ENCODE data around the gene MAST4. TPM values are rescaled to one million over a fixed set of nuclear protein-coding genes. Genes with fewer than 3 reads are reported as not detected.

Gene MAST4
- polyA plus RNA-seq, 1 experiment: 11.6 TPM

DNA sequence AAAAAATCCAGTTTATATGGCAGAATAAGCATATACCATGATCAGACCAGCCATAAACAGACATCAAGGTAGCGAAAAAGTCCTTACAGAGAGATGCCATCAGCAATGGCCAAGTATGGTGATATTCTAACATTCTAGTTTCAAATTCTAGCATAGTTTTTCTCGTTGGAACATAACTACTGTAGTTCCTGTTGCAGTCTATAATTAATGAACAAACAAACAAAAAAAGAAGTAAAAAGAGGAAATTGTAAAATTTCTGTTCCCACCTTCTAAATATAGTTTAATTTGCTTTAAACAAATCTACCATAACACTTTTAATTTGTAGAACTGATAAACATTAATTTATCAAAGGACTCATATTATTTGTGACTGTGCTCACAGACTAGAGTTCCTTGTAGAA, 610.3 kb downstream of the MAST4 start:
- Histone ChIP-seq H3K4me3 (ENCODE audit: low read depth, low read length) (no peak overlapping the region), H3K27ac (ENCODE audit: low read depth, low read length) (no peak overlapping the region), H3K27me3 (ENCODE audit: control insufficient read depth, insufficient read depth, low read length) (peaks cover 2% of the 10 kb centered on the region), H3K9me3 (ENCODE audit: control insufficient read depth, insufficient read depth, low read length) (no peaks in the 10 kb centered on the region)
- ChIA-PET POLR2A (no interaction called here), CTCF (interaction anchor here (0.6 to 8.2 kb wide), 8 partner anchors 10 to 900 kb away, joined by 3 to 73 read pairs (median 22); partner anchors contain the start of gene CD180)
- TF ChIP-seq, protein P1, sequence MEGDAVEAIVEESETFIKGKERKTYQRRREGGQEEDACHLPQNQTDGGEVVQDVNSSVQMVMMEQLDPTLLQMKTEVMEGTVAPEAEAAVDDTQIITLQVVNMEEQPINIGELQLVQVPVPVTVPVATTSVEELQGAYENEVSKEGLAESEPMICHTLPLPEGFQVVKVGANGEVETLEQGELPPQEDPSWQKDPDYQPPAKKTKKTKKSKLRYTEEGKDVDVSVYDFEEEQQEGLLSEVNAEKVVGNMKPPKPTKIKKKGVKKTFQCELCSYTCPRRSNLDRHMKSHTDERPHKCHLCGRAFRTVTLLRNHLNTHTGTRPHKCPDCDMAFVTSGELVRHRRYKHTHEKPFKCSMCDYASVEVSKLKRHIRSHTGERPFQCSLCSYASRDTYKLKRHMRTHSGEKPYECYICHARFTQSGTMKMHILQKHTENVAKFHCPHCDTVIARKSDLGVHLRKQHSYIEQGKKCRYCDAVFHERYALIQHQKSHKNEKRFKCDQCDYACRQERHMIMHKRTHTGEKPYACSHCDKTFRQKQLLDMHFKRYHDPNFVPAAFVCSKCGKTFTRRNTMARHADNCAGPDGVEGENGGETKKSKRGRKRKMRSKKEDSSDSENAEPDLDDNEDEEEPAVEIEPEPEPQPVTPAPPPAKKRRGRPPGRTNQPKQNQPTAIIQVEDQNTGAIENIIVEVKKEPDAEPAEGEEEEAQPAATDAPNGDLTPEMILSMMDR (IDR thresholded peaks at IDR 0.05; ENCODE audit: low read depth, low read length): no peak
- no peak for DNase-seq (ENCODE audit: low read depth, low spot score)

DNA sequence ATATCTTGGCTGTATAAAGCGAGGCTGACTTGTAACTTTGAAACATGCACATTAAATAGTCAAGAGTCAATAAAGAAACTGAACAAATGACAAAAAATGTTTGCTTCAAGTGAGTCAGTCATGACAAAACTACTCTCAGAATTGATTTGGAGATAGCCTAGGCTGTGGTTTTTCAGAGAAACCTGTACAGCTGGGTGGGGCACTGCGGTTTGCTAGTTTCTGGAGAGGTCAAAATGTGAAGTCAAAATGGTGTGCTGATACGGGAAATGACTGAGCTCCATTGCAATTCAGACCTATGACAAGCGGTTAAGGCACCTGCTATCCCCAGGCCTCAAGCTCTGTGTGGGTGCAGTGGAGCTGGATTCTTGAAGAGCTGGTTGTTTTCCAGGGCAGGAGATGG, 610.7 kb downstream of the MAST4 start:
- H3K4me3 ChIP-seq (ENCODE audit: low read depth, low read length): no peak overlapping the region
- ChIA-PET POLR2A (no interaction called here), CTCF (interaction anchor here (0.6 to 8.2 kb wide), 8 partner anchors 10 to 900 kb away, joined by 3 to 73 read pairs (median 22); partner anchors contain the start of gene CD180)
- peaks cover 2% of the 10 kb centered on the region for H3K27me3 ChIP-seq (ENCODE audit: control insufficient read depth, insufficient read depth, low read length)
- no peaks in the 10 kb centered on the region for H3K9me3 ChIP-seq (ENCODE audit: control insufficient read depth, insufficient read depth, low read length)
- TF ChIP-seq, protein P1 (IDR thresholded peaks at IDR 0.05; ENCODE audit: low read depth, low read length): no peak
- no peak overlapping the region for H3K27ac ChIP-seq (ENCODE audit: low read depth, low read length)
- no peak for DNase-seq (ENCODE audit: low read depth, low spot score)

DNA sequence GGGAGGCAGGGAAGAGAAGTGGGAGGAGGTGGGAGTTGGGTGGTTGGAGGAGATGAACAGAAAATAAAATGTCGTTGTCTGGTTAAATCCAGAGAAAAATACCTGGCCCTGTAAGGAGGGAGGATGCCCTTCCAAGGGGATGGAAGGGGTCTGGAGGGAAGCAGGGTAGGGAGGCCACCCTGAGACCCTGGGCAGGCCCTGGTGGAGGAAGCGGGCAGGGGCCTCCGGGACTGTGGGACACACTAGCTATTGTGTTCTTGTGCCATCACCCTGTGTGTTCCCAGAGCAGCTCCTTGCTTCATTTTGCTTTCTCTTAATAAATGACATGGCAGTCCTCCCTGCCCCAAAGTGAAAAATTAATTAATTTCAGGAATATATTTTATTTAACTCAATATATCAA, 612.2 kb downstream of the MAST4 start:
- Histone ChIP-seq H3K4me3 (ENCODE audit: low read depth, low read length) (no peak overlapping the region), H3K27ac (ENCODE audit: low read depth, low read length) (no peak overlapping the region)
- CTCF ChIA-PET: interaction anchor here (0.5 to 8.2 kb wide), 25 partner anchors 9 to 1091 kb away, joined by 3 to 73 read pairs (median 5); no protein-coding TSS in a partner anchor

DNA sequence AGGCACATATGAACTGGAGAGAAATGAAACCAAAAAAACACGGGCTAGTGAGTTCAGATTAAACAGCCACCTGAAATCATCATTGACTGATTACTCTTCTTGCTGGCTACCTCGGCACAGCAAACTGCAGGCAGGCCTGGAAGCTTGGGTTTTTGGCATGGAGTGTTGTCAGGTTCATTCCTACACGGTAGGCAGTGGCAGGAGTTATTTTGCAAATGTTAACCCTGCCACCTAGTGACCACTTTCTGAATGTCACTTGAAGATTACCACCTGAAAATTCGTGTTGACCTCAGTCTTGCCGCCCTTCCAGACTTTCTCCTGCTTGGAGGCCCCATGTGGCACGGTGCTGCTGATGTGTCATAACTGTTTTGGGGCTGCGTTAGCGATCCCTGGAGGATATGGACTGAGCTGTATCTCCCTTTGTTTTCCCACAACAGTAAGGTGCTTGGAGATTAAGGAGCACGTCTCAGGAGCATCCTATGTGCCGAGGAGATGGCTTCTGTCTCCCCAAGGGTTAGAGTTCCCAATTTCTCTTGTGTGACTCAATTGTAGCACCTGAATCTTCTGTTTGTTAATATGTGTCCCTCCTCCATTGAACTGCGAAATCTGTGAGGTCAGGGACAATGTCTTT, 613.1 kb downstream of the MAST4 start:
- ChIA-PET CTCF (interaction anchor here (0.5 to 8.2 kb wide), 33 partner anchors 8 to 1092 kb away, joined by 3 to 73 read pairs (median 5); no protein-coding TSS in a partner anchor), POLR2A (no interaction called here)
- peak; percentile 37 for DNase-seq (ENCODE audit: low read depth, low spot score)
- Histone ChIP-seq H3K27me3 (ENCODE audit: control insufficient read depth, insufficient read depth, low read length) (peaks cover 2% of the 10 kb centered on the region), H3K9me3 (ENCODE audit: control insufficient read depth, insufficient read depth, low read length) (no peaks in the 10 kb centered on the region), H3K27ac (ENCODE audit: low read depth, low read length) (no peak overlapping the region), H3K4me3 (ENCODE audit: low read depth, low read length) (no peak overlapping the region)
- TF ChIP-seq, protein P1 (IDR thresholded peaks at IDR 0.05; ENCODE audit: low read depth, low read length): peak; percentile 72

More for the DNA sequence above, 612.2 kb downstream of the MAST4 start:
- TF ChIP-seq, protein P1 (IDR thresholded peaks at IDR 0.05; ENCODE audit: low read depth, low read length): no peak
- peaks cover 2% of the 10 kb centered on the region for H3K27me3 ChIP-seq (ENCODE audit: control insufficient read depth, insufficient read depth, low read length)
- POLR2A ChIA-PET: no interaction called here
- no peak for DNase-seq (ENCODE audit: low read depth, low spot score)
- H3K9me3 ChIP-seq (ENCODE audit: control insufficient read depth, insufficient read depth, low read length): no peaks in the 10 kb centered on the region

DNA sequence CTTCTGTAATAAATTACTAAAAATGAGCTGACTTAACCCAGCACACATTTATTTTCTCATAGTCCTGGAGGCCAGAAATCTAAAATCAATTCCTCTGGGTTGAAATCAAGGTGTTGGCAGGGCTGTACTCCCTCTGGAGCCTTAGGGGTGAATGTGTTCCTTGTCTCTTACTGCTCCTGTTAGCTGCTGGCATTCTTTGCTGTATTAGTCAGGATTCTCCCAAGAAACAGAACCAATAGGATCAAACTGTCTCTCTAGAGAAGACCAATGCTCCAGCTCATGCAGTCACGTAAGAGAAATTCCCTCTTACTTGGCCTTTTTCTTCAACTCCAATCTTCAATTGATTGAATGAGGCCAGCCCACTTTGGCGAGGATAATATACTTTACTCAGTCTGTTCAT, 615.7 kb downstream of the MAST4 start:
- TF ChIP-seq, protein P1 (IDR thresholded peaks at IDR 0.05; ENCODE audit: low read depth, low read length): no peak
- Histone ChIP-seq H3K4me3 (ENCODE audit: low read depth, low read length) (no peak overlapping the region), H3K27me3 (ENCODE audit: control insufficient read depth, insufficient read depth, low read length) (peaks cover 2% of the 10 kb centered on the region), H3K9me3 (ENCODE audit: control insufficient read depth, insufficient read depth, low read length) (no peaks in the 10 kb centered on the region), H3K27ac (ENCODE audit: low read depth, low read length) (no peak overlapping the region)
- ChIA-PET CTCF (interaction anchor here (0.8 to 8.2 kb wide), 3 partner anchors 46 to 905 kb away, joined by 3 to 73 read pairs (median 4); no protein-coding TSS in a partner anchor), POLR2A (no interaction called here)
- peak; percentile 55 for DNase-seq (ENCODE audit: low read depth, low spot score)
